ENCODE data around the gene FGF18. TPM values are rescaled to one million over a fixed set of nuclear protein-coding genes. Genes with fewer than 3 reads are reported as not detected.

The FGF18 gene
- total RNA-seq, 1 experiment from 2014 or later, result 0.06 TPM

DNA sequence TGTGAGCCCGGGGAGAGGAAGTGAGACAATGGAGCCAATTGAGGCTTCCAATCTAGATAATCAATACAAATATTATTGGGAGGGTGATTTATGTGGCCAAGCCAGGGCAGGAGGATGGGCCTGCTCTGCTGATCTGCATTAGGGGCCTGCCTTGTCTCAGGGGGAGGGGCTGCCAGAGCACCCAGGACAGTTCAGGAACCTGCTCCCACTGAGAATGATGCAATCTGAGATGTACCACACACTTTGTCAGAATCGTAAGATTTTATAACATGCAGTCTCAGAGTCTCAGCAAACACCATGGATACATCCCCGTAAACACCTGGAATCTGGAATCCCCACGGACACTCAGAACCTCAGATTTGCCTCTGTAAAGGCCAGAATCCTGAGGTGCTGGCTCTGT is 19.3 kb downstream of the FGF18 start:
- DNase-seq (ENCODE audit: low read depth), result no peak

GRCh38 chr5:171441246-171441791 is 21.9 kb downstream of the FGF18 start:
- no peak for DNase-seq (ENCODE audit: low read depth)

- no peak for DNase-seq (ENCODE audit: low read depth)
These were observed 23.0 kb downstream of the FGF18 start for GRCh38 chr5:171442287-171443042.

DNA sequence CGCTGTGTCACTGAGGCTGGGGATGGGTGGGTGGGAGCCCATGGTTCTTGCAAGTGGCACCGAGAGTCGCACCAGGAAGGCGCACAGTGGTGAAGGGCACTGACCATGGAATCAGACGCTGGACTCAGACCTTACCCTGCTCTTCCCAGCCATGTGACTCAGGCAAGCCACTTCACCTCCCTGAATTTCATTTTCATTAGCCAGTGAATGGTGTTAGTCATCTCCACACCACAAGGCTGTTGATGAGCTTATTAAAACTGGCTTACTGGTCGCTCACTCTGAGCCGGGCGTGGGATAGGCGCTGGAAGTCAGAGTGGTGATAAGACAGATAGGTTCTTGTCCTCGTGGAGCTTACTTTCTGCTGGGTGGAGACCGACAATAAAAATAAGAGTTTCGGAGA is 25.1 kb downstream of the FGF18 start:
- peak; percentile 63 for DNase-seq (ENCODE audit: low read depth)

DNA sequence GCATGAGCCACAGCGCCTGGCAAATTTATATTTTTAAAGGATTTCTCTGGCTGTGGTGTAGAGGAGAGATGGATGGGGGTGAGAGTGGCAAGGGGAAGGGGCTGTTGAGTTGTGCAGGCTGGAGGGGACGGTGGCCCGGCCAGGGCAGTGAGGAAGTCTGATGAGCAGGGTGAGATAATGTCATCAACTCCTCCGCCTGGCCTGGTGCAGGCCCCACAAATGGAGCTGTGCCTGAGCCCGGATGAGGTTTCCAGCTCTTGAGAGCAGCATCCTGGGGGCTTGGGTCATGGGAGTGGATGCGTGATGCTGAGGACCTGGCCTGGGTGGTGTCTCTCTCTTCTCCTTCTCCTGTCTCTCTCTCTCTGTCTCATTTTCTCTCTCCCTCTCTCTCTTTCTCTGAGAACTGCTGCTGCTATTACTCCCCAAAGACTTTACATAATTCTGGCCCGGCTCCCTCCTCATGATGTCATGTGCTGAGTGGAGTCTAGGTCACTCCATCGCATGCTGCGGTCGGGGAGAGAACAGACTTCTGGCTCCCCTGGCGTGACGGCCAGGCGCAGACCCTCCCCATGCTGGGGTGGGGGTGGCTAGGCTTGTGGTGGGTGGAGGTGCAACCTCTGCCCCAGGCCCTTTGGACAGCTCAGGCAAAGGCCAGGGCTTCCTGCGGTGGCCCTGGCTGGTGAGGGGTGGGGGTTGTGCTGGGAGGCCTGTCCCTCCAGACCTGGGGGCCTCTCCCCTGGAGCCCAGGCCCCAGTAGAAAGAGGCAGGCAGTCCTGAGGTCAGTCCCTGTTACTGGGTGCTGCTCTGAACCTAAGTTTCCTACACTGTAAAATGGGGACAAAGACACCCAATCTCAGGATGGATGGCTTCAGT is 26.4 kb downstream of the FGF18 start:
- DNase-seq (ENCODE audit: low read depth), result no peak

GRCh38 chr5:171447226-171447625 is 27.8 kb downstream of the FGF18 start:
- no peak for DNase-seq (ENCODE audit: low read depth)

- no peak for DNase-seq (ENCODE audit: low read depth)
These were observed 30.0 kb downstream of the FGF18 start for GRCh38 chr5:171449426-171449825.

DNA sequence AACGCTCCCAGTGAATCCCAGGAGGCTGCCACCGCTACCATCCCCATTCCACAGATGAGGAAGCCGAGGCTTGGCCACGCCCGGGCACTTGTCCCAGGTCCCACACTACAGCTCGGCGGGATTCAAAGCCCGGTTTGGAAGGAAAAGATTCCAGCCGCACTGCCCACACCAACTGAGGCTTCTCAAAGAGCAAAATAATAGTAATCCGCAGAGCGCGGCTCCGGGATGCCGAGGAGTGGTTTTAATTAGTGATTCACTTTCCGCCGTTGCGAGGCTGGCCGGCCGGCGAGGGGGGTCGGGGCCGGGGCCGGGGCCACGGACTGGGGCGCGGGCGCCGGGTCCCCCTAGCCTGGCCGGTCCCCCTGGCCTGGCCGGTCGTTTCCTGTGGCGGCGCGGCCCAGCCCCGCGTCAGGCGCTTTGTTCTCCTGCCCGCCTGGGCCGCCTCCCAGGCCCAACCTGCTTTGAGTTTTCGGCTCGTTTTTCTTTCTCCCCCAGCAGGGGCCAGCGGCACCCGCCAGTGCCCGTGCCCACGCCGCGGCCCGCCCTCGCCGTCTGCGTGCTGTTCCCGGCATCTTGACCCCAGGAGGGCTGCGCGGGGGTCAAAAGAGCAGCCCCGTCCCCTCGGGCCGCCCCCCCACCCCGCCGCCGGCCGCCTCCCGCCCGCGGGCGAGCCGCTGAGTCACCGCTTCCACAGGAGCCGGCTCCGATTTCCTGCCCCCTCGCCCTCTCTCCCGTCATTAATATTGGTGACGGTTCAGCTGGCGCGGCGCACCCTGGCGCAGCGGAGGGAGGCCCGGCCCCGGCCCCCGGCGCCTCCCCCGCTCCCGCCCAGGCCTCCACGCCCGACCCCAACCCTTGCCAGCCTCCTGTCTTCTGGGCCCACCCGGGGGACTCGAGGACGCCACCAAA is 31.2 kb downstream of the FGF18 start:
- peak; percentile 48 for DNase-seq (ENCODE audit: low read depth)

- DNase-seq (ENCODE audit: low read depth), result no peak
These were observed 32.0 kb downstream of the FGF18 start for GRCh38 chr5:171451421-171451820.

GRCh38 chr5:171453056-171453725 is 33.7 kb downstream of the FGF18 start:
- no peak for DNase-seq (ENCODE audit: low read depth)

- DNase-seq (ENCODE audit: low read depth), result no peak
These were observed 34.5 kb downstream of the FGF18 start for GRCh38 chr5:171453988-171454387.

- no peak for DNase-seq (ENCODE audit: low read depth)
These were observed 35.1 kb downstream of the FGF18 start for GRCh38 chr5:171454549-171454948.

GRCh38 chr5:171455522-171455921 is 36.1 kb downstream of the FGF18 start:
- DNase-seq (ENCODE audit: low read depth), result no peak

DNA sequence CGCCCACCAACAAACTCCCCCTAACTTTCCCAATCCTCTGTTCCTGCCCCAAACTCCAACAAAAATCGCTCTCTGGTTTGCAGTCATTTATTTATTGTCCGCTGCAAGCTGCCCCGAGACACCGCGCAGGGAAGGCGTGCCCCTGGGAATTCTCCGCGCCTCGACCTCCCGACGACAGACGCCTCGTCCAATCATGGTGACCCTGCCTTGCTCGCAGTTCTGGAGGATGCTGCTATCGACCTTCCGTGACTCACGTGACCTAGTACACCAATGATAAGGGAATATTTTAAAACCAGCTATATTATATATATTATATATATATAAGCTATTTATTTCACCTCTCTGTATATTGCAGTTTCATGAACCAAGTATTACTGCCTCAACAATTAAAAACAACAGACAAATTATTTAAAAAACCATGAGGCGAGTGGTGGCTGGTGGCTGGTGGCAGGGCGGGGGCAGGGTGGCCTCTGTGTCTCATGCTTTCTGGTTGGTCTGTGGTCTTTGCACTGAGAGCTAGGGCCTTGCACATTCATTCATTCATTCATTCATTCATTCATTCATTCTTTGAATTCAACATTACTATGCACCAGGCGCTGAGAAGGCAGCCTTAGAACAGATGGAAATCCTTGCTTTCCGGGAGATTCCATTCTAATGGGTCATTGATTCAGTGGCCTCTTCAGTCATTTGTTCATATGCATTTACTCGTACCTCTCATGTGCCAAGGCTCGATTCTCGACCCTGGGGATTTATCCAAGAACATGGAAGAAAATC is 37.9 kb downstream of the FGF18 start:
- DNase-seq (ENCODE audit: low read depth), result no peak

- DNase-seq (ENCODE audit: low read depth), result no peak
These were observed 40.4 kb downstream of the FGF18 start for GRCh38 chr5:171459839-171460238.

DNA sequence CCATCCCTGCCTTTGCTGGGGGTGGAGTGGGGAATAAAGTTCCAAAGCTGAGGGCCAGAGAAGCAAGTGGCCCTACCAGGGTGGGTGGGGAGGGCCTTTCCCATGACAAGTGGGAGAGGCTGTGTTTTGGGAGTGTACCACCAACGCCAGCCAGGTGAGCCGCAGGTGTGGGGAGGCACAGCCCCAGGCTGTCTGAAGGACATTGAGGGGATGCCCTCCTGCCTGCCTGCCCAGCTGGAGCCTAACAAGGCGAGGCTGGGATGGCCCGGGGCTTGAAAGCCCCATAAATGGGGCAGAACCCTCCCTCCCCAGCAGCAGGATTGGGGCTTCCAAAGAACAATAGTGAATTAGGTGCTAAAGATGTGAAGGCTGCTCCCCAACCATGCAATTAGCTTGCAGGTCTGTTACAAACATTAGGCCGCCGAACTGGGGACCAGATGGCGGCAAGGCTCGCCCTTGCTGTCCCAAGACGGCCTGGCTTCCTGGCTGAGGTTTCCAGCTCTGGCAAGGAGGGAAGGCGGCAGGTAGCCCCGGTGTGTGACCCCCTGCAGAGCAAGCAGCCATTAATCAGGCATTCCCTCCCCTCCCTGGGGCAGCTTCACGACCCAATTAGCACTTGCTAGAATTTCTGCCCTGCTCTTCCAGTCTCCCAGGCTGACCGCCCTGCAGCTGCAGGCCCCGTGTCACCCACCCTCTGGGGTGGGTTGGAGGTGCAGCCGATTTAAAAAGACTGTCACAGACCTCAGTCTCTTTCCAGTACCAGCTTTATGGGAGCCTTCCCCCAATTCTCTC is 42.9 kb downstream of the FGF18 start:
- DNase-seq (ENCODE audit: low read depth), result no peak

- DNase-seq (ENCODE audit: low read depth), result no peak
These were observed 43.7 kb downstream of the FGF18 start for GRCh38 chr5:171462928-171463861.

GRCh38 chr5:171463862-171464229 is 44.4 kb downstream of the FGF18 start:
- no peak for DNase-seq (ENCODE audit: low read depth)
